Hematopoietic multipotent progenitor cell treated with erythropoietin and hydrocortisone succinate and interleukin-3 and kit ligand, for 4 days (in vitro differentiated cells): ENCODE data around the gene ZDHHC20.

Experiments used
- DNase-seq: peaks from one replicate; pipeline ENCODE4 v3.0.0-alpha.2; 2015

ZDHHC20 gene

GRCh38 chr13:21458813-21459701 lies at the start of gene ZDHHC20:
TSS of gene ZDHHC20 (minus strand) at chr13:21459303. CDS start at chr13:21459171, 132 bp downstream.
- DNase-seq = peak; percentile 93

GRCh38 chr13:21504379-21504778 lies 45.3 kb upstream of the ZDHHC20 start:
- DNase-seq = no peak

GRCh38 chr13:21501686-21502085 lies 42.6 kb upstream of the ZDHHC20 start:
- DNase-seq = peak; percentile 24

GRCh38 chr13:21486322-21486721 lies 27.2 kb upstream of the ZDHHC20 start:
- no peak for DNase-seq

- DNase-seq = no peak
Observed at GRCh38 chr13:21483748-21484147, 24.6 kb upstream of the ZDHHC20 start.

GRCh38 chr13:21481359-21481758 lies 22.3 kb upstream of the ZDHHC20 start:
- no peak for DNase-seq

GRCh38 chr13:21478881-21479808 lies 20.0 kb upstream of the ZDHHC20 start:
- DNase-seq = peak; percentile 91

- peak; percentile 96 for DNase-seq
Observed at GRCh38 chr13:21476893-21477472, 17.9 kb upstream of the ZDHHC20 start.

GRCh38 chr13:21475115-21475514 lies 16.0 kb upstream of the ZDHHC20 start:
- no peak for DNase-seq

GRCh38 chr13:21470785-21471184 lies 11.7 kb upstream of the ZDHHC20 start:
- no peak for DNase-seq

GRCh38 chr13:21466527-21466926 lies 7.4 kb upstream of the ZDHHC20 start:
- no peak for DNase-seq

GRCh38 chr13:21465710-21466160 lies 6.6 kb upstream of the ZDHHC20 start:
- no peak for DNase-seq

- DNase-seq = no peak
Observed at GRCh38 chr13:21463424-21463823, 4.3 kb upstream of the ZDHHC20 start.

- peak; percentile 94 for DNase-seq
Observed at GRCh38 chr13:21461131-21461530, 2.0 kb upstream of the ZDHHC20 start.

GRCh38 chr13:21458451-21458812 lies 671 bp downstream of the ZDHHC20 start:
- DNase-seq = peak; percentile 65

GRCh38 chr13:21453387-21454081 lies 5.6 kb downstream of the ZDHHC20 start:
- DNase-seq = no peak

GRCh38 chr13:21450936-21451335 lies 8.2 kb downstream of the ZDHHC20 start:
- DNase-seq = no peak

- DNase-seq = no peak
Observed at GRCh38 chr13:21446656-21447055, 12.4 kb downstream of the ZDHHC20 start.

GRCh38 chr13:21445759-21446158 lies 13.3 kb downstream of the ZDHHC20 start:
- DNase-seq = no peak

- no peak for DNase-seq
Observed at GRCh38 chr13:21443171-21443570, 15.9 kb downstream of the ZDHHC20 start.

GRCh38 chr13:21436582-21436981 lies 22.5 kb downstream of the ZDHHC20 start:
- DNase-seq = no peak

- peak; percentile 92 for DNase-seq
Observed at GRCh38 chr13:21435687-21436151, 23.4 kb downstream of the ZDHHC20 start.
